K562 (cell line): ENCODE data around the gene PPP4R1. TPM values are rescaled to one million over a fixed set of nuclear protein-coding genes. Genes with fewer than 3 reads are reported as not detected.

ENCODE experiments used
- CBX1 ChIP-seq: sonication (generic); IDR thresholded peaks from 2 replicates; pipeline ENCODE4 v1.6.1; 2016; ENCODE audit warnings: antibody characterized with exemption, low read depth, mild to moderate bottlenecking
- CGGBP1 ChIP-seq: fragments of 250-450 bp; sonication (Bioruptor Pico); IDR thresholded peaks from 2 replicates; pipeline ENCODE4 v1.9.0; 2021; ENCODE audit warnings: mild to moderate bottlenecking
- CHCHD3 ChIP-seq: fragments of 250-450 bp; sonication (Bioruptor Pico); IDR thresholded peaks from 2 replicates; pipeline ENCODE4 v2.1.2; 2022; ENCODE audit warnings: mild to moderate bottlenecking
- ELF4 ChIP-seq: fragments of 450-650 bp; formaldehyde crosslinking; IDR thresholded peaks from 2 replicates; pipeline ENCODE4 v1.4.0; 2022; ENCODE audit warnings: missing genetic modification characterization
- EP400 ChIP-seq: fragments of 450-650 bp; IDR thresholded peaks from 2 replicates; pipeline ENCODE4 v1.6.1; 2017; ENCODE audit warnings: antibody characterized with exemption, mild to moderate bottlenecking, moderate library complexity
- ESRRA ChIP-seq: fragments of 450-650 bp; IDR thresholded peaks from 2 replicates; pipeline ENCODE4 v1.6.1; 2014; ENCODE audit warnings: low read depth, mild to moderate bottlenecking, moderate library complexity, borderline replicate concordance
- FOSL1 ChIP-seq: fragments of 200-800 bp; sonication (Bioruptor generic); conservative IDR thresholded peaks from 2 replicates; pipeline ENCODE4 v1.6.1; 2016; ENCODE audit warnings: missing genetic modification characterization, missing compliant biosample characterization
- HES1 ChIP-seq: fragments of 450-650 bp; IDR thresholded peaks from 2 replicates; pipeline ENCODE4 v1.6.1; 2016; ENCODE audit warnings: low read depth, mild to moderate bottlenecking, moderate library complexity
- HEY1 ChIP-seq: fragments of 250-450 bp; sonication (Bioruptor Pico); IDR thresholded peaks from 2 replicates; pipeline ENCODE4 v1.5.0; 2020; ENCODE audit warnings: mild to moderate bottlenecking, moderate library complexity, borderline replicate concordance
- KDM2B ChIP-seq: fragments of 250-450 bp; sonication (Bioruptor Pico); IDR thresholded peaks from 2 replicates; pipeline ENCODE4 v1.8.0; 2021; ENCODE audit warnings: mild to moderate bottlenecking, moderate library complexity
- MCM2 ChIP-seq: fragments of 450-650 bp; IDR thresholded peaks from 2 replicates; pipeline ENCODE4 v1.6.1; 2017; ENCODE audit warnings: low read depth, mild to moderate bottlenecking
- NCOA1 ChIP-seq: fragments of 450-650 bp; IDR thresholded peaks from 2 replicates; pipeline ENCODE4 v1.6.1; 2016; ENCODE audit warnings: low read depth
- RBFOX2 ChIP-seq: fragments of 200-400 bp; formaldehyde crosslinking; IDR thresholded peaks from 2 replicates; pipeline ENCODE4 v1.6.1; 2017; ENCODE audit warnings: low read depth, mild to moderate bottlenecking, low read length, moderate library complexity
- SP2 ChIP-seq: IDR thresholded peaks from 2 replicates; pipeline ENCODE4 v1.6.1; 2011; ENCODE audit warnings: mild to moderate bottlenecking, low read depth, low read length, moderate library complexity; ENCODE audit not compliant: poor library complexity, severe bottlenecking; ENCODE audit errors: extremely low read depth
- SRSF1 ChIP-seq: fragments of 200-400 bp; formaldehyde crosslinking; IDR thresholded peaks from 2 replicates; pipeline ENCODE4 v1.6.1; 2017; ENCODE audit warnings: mild to moderate bottlenecking, low read depth, low read length, moderate library complexity
- TARDBP ChIP-seq: fragments of 450-650 bp; IDR thresholded peaks from 2 replicates; pipeline ENCODE4 v1.6.1; 2016
- TRIM25 ChIP-seq: fragments of 450-650 bp; IDR thresholded peaks from 2 replicates; pipeline ENCODE4 v1.7.0; 2016; ENCODE audit warnings: borderline replicate concordance
- ZBTB12 ChIP-seq: fragments of 250-450 bp; sonication (Bioruptor Pico); IDR thresholded peaks from 2 replicates; pipeline ENCODE4 v1.4.0; 2020
- ZBTB8A ChIP-seq: fragments of 450-650 bp; IDR thresholded peaks from 2 replicates; pipeline ENCODE4 v1.6.1; 2018; ENCODE audit warnings: mild to moderate bottlenecking, moderate library complexity; ENCODE audit not compliant: partially characterized antibody
- ZNF274 ChIP-seq: IDR thresholded peaks from 2 replicates; pipeline ENCODE4 v1.6.1; 2011; ENCODE audit warnings: low read depth, mild to moderate bottlenecking, low read length, moderate library complexity, borderline replicate concordance
- ZNF41 ChIP-seq: fragments of 250-450 bp; sonication (Bioruptor Pico); conservative IDR thresholded peaks from 2 replicates; pipeline ENCODE4 v1.4.0; 2020; ENCODE audit warnings: mild to moderate bottlenecking
- ZNF507 ChIP-seq: conservative IDR thresholded peaks from 2 replicates; pipeline ENCODE4 v1.6.1; 2017; ENCODE audit warnings: missing genetic modification characterization, missing compliant biosample characterization
- ZNF830 ChIP-seq: fragments of 250-450 bp; sonication (Bioruptor Pico); IDR thresholded peaks from 2 replicates; pipeline ENCODE4 v1.5.0; 2021; ENCODE audit warnings: mild to moderate bottlenecking
- ZZZ3 ChIP-seq: fragments of 450-650 bp; IDR thresholded peaks from 2 replicates; pipeline ENCODE4 v1.6.1; 2016; ENCODE audit warnings: antibody characterized with exemption, mild to moderate bottlenecking, moderate library complexity
- polyA plus RNA-seq, 8 experiments: library from polyadenylated mRNA; depleted of rRNA in 4 of 8; stranded (reverse) in 5 of 8; unstranded in 3 of 8; fragments of >200 nt; fragmentation: Nextera tagmentation in 2 of 8; fragmentation: Illumina TruSeq in 1 of 8; extraction: Ambion mirVana in 2 of 8; extraction: Trizol in 1 of 8; gene quantifications; 2 replicates each; pipeline versions ENCODE4 v1.2.1 to v1.2.3, GENCODE V29; 2011 to 2014; ENCODE audit warnings: inconsistent platforms in 1 of 8, missing spikeins in 1 of 8
- total RNA-seq, 7 experiments: library from RNA; depleted of rRNA in 6 of 7; stranded (reverse); fragments of >200 nt in 6 of 7; fragmentation: Illumina TruSeq in 2 of 7; extraction: Trizol in 2 of 7; gene quantifications; 2 replicates each; pipeline versions ENCODE4 v1.2.1 to v1.2.3, GENCODE V29; 2011 to 2021; ENCODE audit warnings: low replicate concordance in 1 of 7

Gene PPP4R1
- total and polyA plus RNA-seq, 9 of the 15 experiments (the other 6 are each of a cell fraction or from before 2014, with no cell fraction given), result 23.5 to 136 (median 84.5) TPM

GRCh38 chr18:9614401-9615279 lies at the start of gene PPP4R1 (continued):
- peak; percentile 18; the same call in 1 of the 2 replicates for TF ChIP-seq ZBTB12
- TF ChIP-seq CHCHD3 (CRISPR knock-in tag), result no peak
- no peak for TF ChIP-seq FOSL1
- no peak for TF ChIP-seq SRSF1
- peak; percentile 79 for TF ChIP-seq RBFOX2
- TF ChIP-seq NCOA1, result no peak
- TF ChIP-seq SP2, result no peak
- no peak for TF ChIP-seq ZNF830
- no peak for TF ChIP-seq ZBTB8A
- TF ChIP-seq ZNF41 (CRISPR knock-in tag), result no peak
- no peak for TF ChIP-seq MCM2
- no peak for TF ChIP-seq ZZZ3
- peak; percentile 22; the same call in 1 of the 2 replicates for TF ChIP-seq EP400
- TF ChIP-seq ZNF507 (tag), result no peak
- no peak for TF ChIP-seq ZNF274
- no peak for TF ChIP-seq TARDBP
- TF ChIP-seq HES1, result no peak
- TF ChIP-seq KDM2B, result peak; percentile 32; the same call in 1 of the 2 replicates
- TF ChIP-seq TRIM25, result no peak
- TF ChIP-seq ESRRA, result no peak
- TF ChIP-seq CGGBP1 (CRISPR knock-in tag), result no peak
- TF ChIP-seq HEY1, result no peak
- no peak for TF ChIP-seq ELF4 (CRISPR knock-in tag)
- peak; percentile 32; the same call in 1 of the 2 replicates for TF ChIP-seq CBX1
